Gastroesophageal sphincter (tissue), 4 donors: ENCODE measurements around the gene OIT3. TPM values are rescaled to one million over a fixed set of nuclear protein-coding genes. Genes with fewer than 3 reads are reported as not detected.
"Not testable (repeated sequence)": the region's sequence is repeated elsewhere in the genome, so short reads cannot be mapped to it uniquely, and the experiment has no call there.

Experiments
- ATAC-seq: fragments of 150-250 bp; one replicate; pipeline ENCODE4 v1.9.1; 2016; ENCODE audit warnings: mild to moderate bottlenecking, moderate library complexity
- H3K27ac ChIP-seq, 4 donors: fragments of 200-600 bp; sonication (generic) in 3 of 4; 1 replicate in 3 of 4; 2 replicates in 1 of 4; pipeline ENCODE4 v1.5.1; 2016 to 2019
- H3K27me3 ChIP-seq: fragments of 200-600 bp; sonication (generic); one replicate; pipeline ENCODE4 v1.5.1; 2019
- H3K36me3 ChIP-seq, 2 donors: fragments of 200-600 bp; sonication (generic); one replicate each; pipeline ENCODE4 v1.5.1; 2019; ENCODE audit warnings: control low read depth in 1 of 2
- H3K4me1 ChIP-seq, 3 donors: fragments of 200-600 bp; sonication (generic); 1 replicate in 2 of 3; 2 replicates in 1 of 3; pipeline ENCODE4 v1.5.1; 2016 to 2019; ENCODE audit warnings: control low read depth in 2 of 3
- H3K4me3 ChIP-seq, 2 donors: fragments of 200-600 bp; sonication (generic); one replicate each; pipeline ENCODE4 v1.5.1; 2019; ENCODE audit warnings: mild to moderate bottlenecking in 1 of 2, moderate library complexity in 1 of 2
- H3K9me3 ChIP-seq, 3 donors: fragments of 200-600 bp; sonication (generic); one replicate each; pipeline ENCODE4 v1.5.1; 2017 to 2019; ENCODE audit warnings: control low read depth in 2 of 3
- CTCF ChIP-seq, 4 experiments: fragments of 200-600 bp in 2 of 4; fragments of 450-650 bp in 2 of 4; sonication (generic) in 1 of 4; IDR thresholded peaks; one replicate each; pipeline ENCODE4 v1.5.1; 2017 to 2019; ENCODE audit warnings: antibody characterized with exemption in 4 of 4, mild to moderate bottlenecking in 2 of 4, moderate library complexity in 2 of 4
- EP300 ChIP-seq: sonication (generic); formaldehyde crosslinking; IDR thresholded peaks from one replicate; pipeline ENCODE4 v1.6.1; 2017; ENCODE audit warnings: antibody characterized with exemption, mild to moderate bottlenecking
- POLR2A ChIP-seq, 2 donors: fragments of 450-650 bp; IDR thresholded peaks; one replicate each; pipeline ENCODE4 v1.6.1; 2017; ENCODE audit warnings: antibody characterized with exemption in 2 of 2, mild to moderate bottlenecking in 2 of 2, moderate library complexity in 1 of 2
- POLR2AphosphoS5 ChIP-seq: sonication (generic); formaldehyde crosslinking; IDR thresholded peaks from one replicate; pipeline ENCODE4 v1.6.1; 2017; ENCODE audit warnings: antibody characterized with exemption
- WGBS, 2 donors: methylation state at CpG; one replicate each; pipeline ENCODE4 v1.1.5; 2018; ENCODE audit warnings: low coverage in 1 of 2; 5-methylcytosine and 5-hydroxymethylcytosine counted together
- total RNA-seq, 4 donors: library from RNA; depleted of rRNA; stranded (reverse); fragments of >200 nt; gene quantifications; one replicate each; pipeline ENCODE4 v1.1.0, GENCODE V29; 2016

OIT3 gene
- total RNA-seq, 4 donors from 2014 or later = 0.12 to 0.40 TPM; not detected in 2

DNA sequence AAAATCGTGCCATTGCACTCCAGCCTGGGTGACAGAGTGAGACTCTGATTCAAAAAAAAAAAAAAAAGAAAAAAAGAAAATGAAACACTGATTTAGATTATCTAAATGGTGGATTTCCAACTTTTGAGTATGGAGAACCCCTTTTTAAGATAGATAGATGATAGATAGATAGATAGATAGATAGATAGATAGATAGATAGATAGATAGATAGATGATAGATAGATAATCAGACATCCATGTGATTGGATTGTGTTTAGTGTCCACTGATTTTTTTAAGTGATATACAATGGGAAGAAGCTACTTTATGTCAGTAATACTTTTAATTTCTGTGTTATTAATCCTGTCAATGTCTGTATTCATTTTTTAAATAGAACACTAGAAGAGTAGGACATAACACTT is 6.0 kb downstream of the OIT3 start:
- no peak for TF ChIP-seq EP300
- TF ChIP-seq CTCF (IDR thresholded peaks at IDR 0.05) = no peak
- no peak overlapping the region for H3K27ac ChIP-seq
- WGBS, 2 donors = no CpG with 5 or more reads among the region's 1 CpG

GRCh38 chr10:72903941-72904446 is 10.5 kb downstream of the OIT3 start:
- H3K27me3 ChIP-seq, ATAC-seq: not testable (repeated sequence)
- WGBS, 2 donors = 95 to 100% methylated on average over 2 to 12 of the region's 15 CpGs

More for the DNA sequence above, 6.0 kb downstream of the OIT3 start:
- ATAC-seq = no peak
- Histone ChIP-seq H3K36me3 (no peaks in the 10 kb centered on the region), H3K4me1 (no peaks in the 10 kb centered on the region), H3K4me3 (no peak overlapping the region), H3K27me3 (peaks cover 8% of the 10 kb centered on the region), H3K9me3 (no peaks in the 10 kb centered on the region)

GRCh38 chr10:72904806-72905205 is 11.3 kb downstream of the OIT3 start:
- no peak for ATAC-seq
- Histone ChIP-seq H3K27ac (no peak overlapping the region), H3K36me3 (no peaks in the 10 kb centered on the region), H3K27me3 (no peaks in the 10 kb centered on the region), H3K4me3 (no peak overlapping the region), H3K9me3 (no peaks in the 10 kb centered on the region), H3K4me1 (no peaks in the 10 kb centered on the region)
- TF ChIP-seq EP300 = no peak
- no peak for TF ChIP-seq POLR2A (IDR thresholded peaks at IDR 0.05)
- TF ChIP-seq POLR2AphosphoS5 = no peak
- no peak for TF ChIP-seq CTCF (IDR thresholded peaks at IDR 0.05)
- 79 to 82% methylated on average over 3 of the region's 3 CpGs for WGBS, 2 donors

More at GRCh38 chr10:72903941-72904446, 10.5 kb downstream of the OIT3 start:
- not testable (repeated sequence) for H3K36me3 ChIP-seq, H3K27ac ChIP-seq, H3K9me3 ChIP-seq, H3K4me1 ChIP-seq, H3K4me3 ChIP-seq

- Histone ChIP-seq H3K4me1 (no peaks in the 10 kb centered on the region), H3K27me3 (no peaks in the 10 kb centered on the region), H3K9me3 (no peaks in the 10 kb centered on the region), H3K4me3 (no peak overlapping the region), H3K36me3 (no peaks in the 10 kb centered on the region), H3K27ac (no peak overlapping the region)
- no peak for ATAC-seq
- TF ChIP-seq EP300 = no peak
- no peak for TF ChIP-seq POLR2A (IDR thresholded peaks at IDR 0.05)
- no peak for TF ChIP-seq POLR2AphosphoS5
- TF ChIP-seq CTCF (IDR thresholded peaks at IDR 0.05) = no peak
- WGBS, 2 donors = 83 to 91% methylated on average over 2 to 6 of the region's 6 CpGs
Observed at GRCh38 chr10:72906446-72906845, 12.9 kb downstream of the OIT3 start.

- H3K9me3 ChIP-seq = no peaks in the 10 kb centered on the region
- no peak for ATAC-seq
- no peak overlapping the region for H3K4me3 ChIP-seq
Observed at GRCh38 chr10:72910705-72911104, 17.2 kb downstream of the OIT3 start.

More at GRCh38 chr10:72910705-72911104, 17.2 kb downstream of the OIT3 start:
- no peaks in the 10 kb centered on the region for H3K4me1 ChIP-seq
- H3K27me3 ChIP-seq = no peaks in the 10 kb centered on the region
- no peaks in the 10 kb centered on the region for H3K36me3 ChIP-seq
- H3K27ac ChIP-seq = no peak overlapping the region
- TF ChIP-seq POLR2A (IDR thresholded peaks at IDR 0.05) (no peak), EP300 (no peak), POLR2AphosphoS5 (no peak), CTCF (IDR thresholded peaks at IDR 0.05) (no peak)
